ENCODE measurements around the gene MEIKIN.
"Not testable (repeated sequence)": the region's sequence is repeated elsewhere in the genome, so short reads cannot be mapped to it uniquely, and the experiment has no call there.

The MEIKIN gene

DNA sequence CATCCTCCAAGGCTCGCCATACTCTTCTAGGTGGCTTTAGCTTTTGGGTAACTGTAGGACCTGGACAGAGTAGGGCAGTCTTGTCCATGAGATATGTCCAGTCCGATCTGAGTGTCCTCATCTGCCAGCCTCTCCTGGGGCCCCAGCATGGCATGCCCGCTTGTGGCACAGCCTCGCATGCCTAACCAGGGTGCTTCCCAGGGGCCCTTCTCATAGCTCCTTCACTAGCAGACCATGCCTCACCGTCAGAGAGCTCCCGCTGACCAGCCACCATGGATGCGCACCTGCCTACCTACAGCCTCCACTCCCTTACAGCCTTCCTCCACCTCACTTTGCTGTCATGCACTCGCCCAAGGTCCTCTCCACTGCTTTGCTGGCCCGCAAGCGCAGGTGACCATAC is 88.1 kb downstream of the MEIKIN start:
- TF ChIP-seq, protein P1, sequence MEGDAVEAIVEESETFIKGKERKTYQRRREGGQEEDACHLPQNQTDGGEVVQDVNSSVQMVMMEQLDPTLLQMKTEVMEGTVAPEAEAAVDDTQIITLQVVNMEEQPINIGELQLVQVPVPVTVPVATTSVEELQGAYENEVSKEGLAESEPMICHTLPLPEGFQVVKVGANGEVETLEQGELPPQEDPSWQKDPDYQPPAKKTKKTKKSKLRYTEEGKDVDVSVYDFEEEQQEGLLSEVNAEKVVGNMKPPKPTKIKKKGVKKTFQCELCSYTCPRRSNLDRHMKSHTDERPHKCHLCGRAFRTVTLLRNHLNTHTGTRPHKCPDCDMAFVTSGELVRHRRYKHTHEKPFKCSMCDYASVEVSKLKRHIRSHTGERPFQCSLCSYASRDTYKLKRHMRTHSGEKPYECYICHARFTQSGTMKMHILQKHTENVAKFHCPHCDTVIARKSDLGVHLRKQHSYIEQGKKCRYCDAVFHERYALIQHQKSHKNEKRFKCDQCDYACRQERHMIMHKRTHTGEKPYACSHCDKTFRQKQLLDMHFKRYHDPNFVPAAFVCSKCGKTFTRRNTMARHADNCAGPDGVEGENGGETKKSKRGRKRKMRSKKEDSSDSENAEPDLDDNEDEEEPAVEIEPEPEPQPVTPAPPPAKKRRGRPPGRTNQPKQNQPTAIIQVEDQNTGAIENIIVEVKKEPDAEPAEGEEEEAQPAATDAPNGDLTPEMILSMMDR (IDR thresholded peaks at IDR 0.05; ENCODE audit: low read depth, low read length, missing control alignments), result no peak
- in situ Hi-C loops (cut with HindIII; ENCODE audit: low sequenced_read_pairs), result no loop called here
- no peak overlapping the region for H3K4me3 ChIP-seq (ENCODE audit: low read depth, low read length)
- DNase-seq (ENCODE audit: low read depth), result no peak

DNA sequence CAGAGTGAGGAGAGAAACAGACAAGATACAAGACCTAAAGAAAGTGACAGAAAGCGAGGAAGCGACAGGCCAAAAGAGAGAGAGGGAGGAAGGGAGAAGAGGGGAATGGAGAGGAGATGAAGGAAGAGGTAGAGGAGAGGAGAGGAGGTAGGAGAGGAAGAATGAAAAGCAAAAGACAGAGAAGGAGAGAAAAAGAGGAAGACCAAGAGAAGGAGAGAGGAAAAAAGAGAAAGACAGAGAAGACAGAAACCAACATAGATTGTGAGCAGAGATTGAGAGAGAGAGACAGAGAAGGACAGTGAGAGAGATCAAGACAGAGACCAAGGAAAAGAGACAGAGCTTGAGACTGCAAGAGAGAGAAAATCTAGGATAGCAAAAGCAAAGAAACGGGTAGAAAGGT is 90.0 kb downstream of the MEIKIN start:
- TF ChIP-seq, protein P1 (IDR thresholded peaks at IDR 0.05; ENCODE audit: low read depth, low read length, missing control alignments), result no peak
- in situ Hi-C loops (cut with HindIII; ENCODE audit: low sequenced_read_pairs), result no loop called here
- no peak overlapping the region for H3K4me3 ChIP-seq (ENCODE audit: low read depth, low read length)
- DNase-seq (ENCODE audit: low read depth), result no peak

DNA sequence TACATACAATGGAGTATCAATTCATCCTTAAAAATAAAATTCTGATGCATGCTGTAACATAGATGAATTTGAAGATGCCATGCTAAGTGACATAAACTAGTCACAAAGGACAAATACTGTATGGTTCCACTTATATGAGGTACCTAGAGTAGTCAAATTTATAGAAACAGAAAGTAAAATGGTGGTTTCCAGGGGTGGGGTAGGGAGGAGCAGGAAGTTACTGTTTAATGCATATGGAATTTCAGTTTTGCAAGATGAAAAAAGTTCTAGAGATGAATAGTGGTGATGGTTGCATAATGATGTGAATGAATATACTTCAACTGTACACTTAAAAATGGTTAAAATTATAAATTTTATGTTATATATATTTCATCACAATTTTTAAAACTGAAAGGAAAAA is 91.3 kb downstream of the MEIKIN start:
- in situ Hi-C loops (cut with HindIII; ENCODE audit: low sequenced_read_pairs), result no loop called here
- no peak overlapping the region for H3K4me3 ChIP-seq (ENCODE audit: low read depth, low read length)
- DNase-seq (ENCODE audit: low read depth), result no peak
- TF ChIP-seq, protein P1 (IDR thresholded peaks at IDR 0.05; ENCODE audit: low read depth, low read length, missing control alignments), result no peak

DNA sequence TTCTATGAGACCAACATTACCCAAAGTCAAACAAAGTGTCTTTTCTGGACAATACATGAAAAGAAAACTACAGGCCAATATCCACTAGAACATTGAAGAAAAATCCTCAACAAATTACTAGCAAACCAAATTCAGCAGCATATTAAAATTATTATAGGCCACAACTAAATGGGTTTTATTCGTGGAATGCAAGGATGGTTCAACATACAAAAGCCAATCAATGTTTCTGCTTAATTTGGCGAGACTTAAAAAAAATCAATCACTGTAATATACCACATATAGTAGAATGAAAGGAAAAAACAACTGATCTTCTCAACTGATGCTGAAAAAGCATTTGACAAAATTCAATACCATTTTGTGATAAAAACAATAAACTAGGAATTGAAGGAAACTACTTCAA is 96.8 kb downstream of the MEIKIN start:
- H3K4me3 ChIP-seq (ENCODE audit: low read depth, low read length), result no peak overlapping the region
- in situ Hi-C loops (cut with HindIII; ENCODE audit: low sequenced_read_pairs), result no loop called here
- TF ChIP-seq, protein P1 (IDR thresholded peaks at IDR 0.05; ENCODE audit: low read depth, low read length, missing control alignments), result no peak
- DNase-seq (ENCODE audit: low read depth), result no peak

DNA sequence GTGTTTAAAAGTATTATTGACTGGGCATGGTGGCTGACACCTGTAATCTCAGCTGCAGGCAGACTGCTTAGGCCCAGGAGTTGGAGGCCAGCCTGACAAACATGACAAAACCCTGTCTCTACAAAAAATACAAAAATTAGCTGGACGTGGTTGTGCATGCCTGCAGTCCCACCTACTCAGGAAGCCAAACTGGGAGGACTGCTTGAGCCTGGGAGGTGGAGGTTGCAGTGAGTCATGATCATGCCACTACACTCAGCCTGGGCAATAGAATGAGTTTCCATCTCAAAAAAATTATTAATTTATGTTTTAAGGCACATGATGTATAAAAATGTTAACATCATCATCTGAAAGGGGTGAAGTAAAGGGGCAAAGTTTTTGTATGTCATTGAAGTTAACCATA is 98.9 kb downstream of the MEIKIN start:
- no peak overlapping the region for H3K4me3 ChIP-seq (ENCODE audit: low read depth, low read length)
- DNase-seq (ENCODE audit: low read depth), result no peak
- in situ Hi-C loops (cut with HindIII; ENCODE audit: low sequenced_read_pairs), result no loop called here
- TF ChIP-seq, protein P1 (IDR thresholded peaks at IDR 0.05; ENCODE audit: low read depth, low read length, missing control alignments), result no peak

DNA sequence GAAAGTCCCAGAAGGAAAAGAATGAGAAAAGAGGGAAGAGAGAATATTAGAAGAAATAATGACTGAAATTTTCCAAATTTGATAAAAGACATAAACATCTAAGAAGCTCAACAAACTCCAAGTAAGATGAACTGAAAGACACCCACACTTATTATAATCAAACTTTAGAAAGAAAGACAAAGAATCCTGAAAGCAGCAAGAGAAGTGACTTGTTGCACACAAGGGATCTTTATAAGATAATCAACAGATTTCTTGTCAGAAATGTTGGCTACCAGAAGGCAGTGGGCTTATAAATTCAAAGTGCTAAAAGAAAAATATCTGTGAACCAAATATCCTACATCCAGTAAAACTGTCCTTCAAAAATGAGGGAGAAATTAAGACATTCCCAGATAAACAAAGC is 99.6 kb downstream of the MEIKIN start:
- H3K4me3 ChIP-seq (ENCODE audit: low read depth, low read length), result no peak overlapping the region
- TF ChIP-seq, protein P1 (IDR thresholded peaks at IDR 0.05; ENCODE audit: low read depth, low read length, missing control alignments), result no peak
- no peak for DNase-seq (ENCODE audit: low read depth)
- in situ Hi-C loops (cut with HindIII; ENCODE audit: low sequenced_read_pairs), result no loop called here

DNA sequence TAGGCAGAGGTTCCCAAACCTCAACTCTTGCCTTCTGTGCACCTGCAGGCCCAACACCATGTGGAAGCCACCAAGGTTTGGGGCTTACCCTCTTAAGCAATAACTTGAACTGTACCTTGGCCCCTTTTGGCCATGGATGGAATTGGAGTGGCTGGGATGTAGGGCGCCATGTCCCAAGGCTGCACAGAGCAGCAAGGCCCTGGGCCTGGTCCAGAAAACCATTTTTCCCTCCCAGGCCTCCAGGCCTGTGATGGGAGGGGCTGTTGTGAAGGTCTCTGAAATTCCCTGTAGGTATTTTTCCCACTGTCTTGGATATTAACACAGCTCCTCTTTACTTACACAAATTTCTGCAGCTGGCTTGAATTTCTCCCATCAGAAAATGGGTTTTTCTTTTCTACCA is 102.5 kb downstream of the MEIKIN start:
- in situ Hi-C loops (cut with HindIII; ENCODE audit: low sequenced_read_pairs); DNase-seq (ENCODE audit: low read depth); H3K4me3 ChIP-seq (ENCODE audit: low read depth, low read length): not testable (repeated sequence)

DNA sequence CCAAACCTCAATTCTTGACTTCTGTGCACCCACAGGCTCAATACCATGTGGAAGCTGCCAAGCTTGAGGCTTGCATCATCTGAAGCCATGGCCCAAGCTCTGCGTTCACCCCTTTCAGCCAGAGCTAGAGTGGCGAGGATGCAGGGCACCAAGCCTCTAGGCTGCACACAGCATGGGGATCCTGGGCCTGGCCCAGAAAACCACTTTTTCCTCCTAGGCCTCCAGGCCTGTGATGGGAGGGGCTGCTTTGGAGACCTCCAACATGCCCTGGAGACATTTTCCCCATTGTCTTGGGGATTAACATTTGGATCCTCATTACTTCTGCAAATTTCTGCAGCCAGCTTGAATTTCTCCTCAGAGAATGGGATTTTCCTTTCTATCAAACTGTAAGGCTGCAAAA is 112.8 kb downstream of the MEIKIN start:
- DNase-seq (ENCODE audit: low read depth); in situ Hi-C loops (cut with HindIII; ENCODE audit: low sequenced_read_pairs); H3K4me3 ChIP-seq (ENCODE audit: low read depth, low read length): not testable (repeated sequence)
